Caco-2 (cell line): ENCODE results near the gene VWA8. TPM values are rescaled to one million over a fixed set of nuclear protein-coding genes. Genes with fewer than 3 reads are reported as not detected.
"Not testable (repeated sequence)": the region's sequence is repeated elsewhere in the genome, so short reads cannot be mapped to it uniquely, and the experiment has no call there.

Experiments used
- BruUV-seq: library from RNA; stranded (reverse); fragments of 400-500 nt; replicated peaks from 2 replicates; lab custom pipeline; 2021; lab: Mats Ljungman, UMichigan
- CTCF ChIA-PET: fragments of 300-600 bp; sonication (Branson Sonifier 250); formaldehyde crosslinking; loops from one replicate; lab custom pipeline; 2022; ENCODE audit warnings: antibody characterized with exemption; lab: Charles Lee
- POLR2A ChIA-PET: fragments of 300-600 bp; sonication (Branson Sonifier 250); formaldehyde crosslinking; loops from one replicate; lab custom pipeline; 2022; ENCODE audit warnings: antibody characterized with exemption; lab: Charles Lee
- DNase-seq, 2 experiments: peaks; one replicate each; pipeline versions ENCODE4 v3.0.0 to v3.0.0-alpha.2; 2020 to 2022
- H3K27me3 ChIP-seq: replicated peaks from 2 replicates; pipeline ENCODE4 v1.6.0; 2011; ENCODE audit warnings: low read length; ENCODE audit not compliant: control insufficient read depth, insufficient read depth
- H3K36me3 ChIP-seq: 2 replicates; pipeline ENCODE4 v1.5.1; 2011; ENCODE audit warnings: low read length; ENCODE audit not compliant: control insufficient read depth, insufficient read depth
- H3K4me1 ChIP-seq: fragments of 250-450 bp; sonication (Bioruptor Pico); 2 replicates; pipeline ENCODE4 v1.5.1; 2020; ENCODE audit warnings: mild to moderate bottlenecking
- H3K4me3 ChIP-seq: 2 replicates; pipeline ENCODE4 v1.5.1; 2011; ENCODE audit warnings: low read depth, mild to moderate bottlenecking, control low read depth, low read length
- H3K9me3 ChIP-seq: fragments of 250-450 bp; sonication (Bioruptor Pico); 2 replicates; pipeline ENCODE4 v1.5.1; 2020; ENCODE audit warnings: mild to moderate bottlenecking, moderate library complexity
- H3K27ac Mint-ChIP-seq: one replicate; pipeline ENCODE4 v1.8.0; 2022; ENCODE audit warnings: mixed read lengths; ENCODE audit not compliant: unreplicated experiment
- H3K27me3 Mint-ChIP-seq: one replicate; pipeline ENCODE4 v1.8.0; 2022; ENCODE audit warnings: mixed read lengths; ENCODE audit not compliant: insufficient read depth, unreplicated experiment
- H3K36me3 Mint-ChIP-seq: one replicate; pipeline ENCODE4 v1.8.0; 2022; ENCODE audit warnings: mild to moderate bottlenecking, mixed read lengths; ENCODE audit not compliant: insufficient read depth, unreplicated experiment
- H3K4me1 Mint-ChIP-seq: one replicate; pipeline ENCODE4 v1.8.0; 2022; ENCODE audit warnings: low read depth, mixed read lengths; ENCODE audit not compliant: unreplicated experiment
- H3K4me3 Mint-ChIP-seq: one replicate; pipeline ENCODE4 v1.8.0; 2022; ENCODE audit warnings: mild to moderate bottlenecking, moderate library complexity, mixed read lengths; ENCODE audit not compliant: unreplicated experiment
- H3K9me3 Mint-ChIP-seq: one replicate; pipeline ENCODE4 v1.8.0; 2022; ENCODE audit warnings: mixed read lengths; ENCODE audit not compliant: unreplicated experiment
- intact Hi-C: fragments of 100-400 bp; cut with micrococcal nuclease; formaldehyde crosslinking; loops from one replicate; pipeline ENCODE4 v1.10.0; 2022; ENCODE audit not compliant: unreplicated experiment
- total RNA-seq: library from RNA; stranded (reverse); gene quantifications from 2 replicates; pipeline ENCODE4 v1.2.3, GENCODE V29; 2022
- TF ChIP-seq, protein P1 (sequence below), 2 experiments: fragments of 200-600 bp in 1 of 2; IDR thresholded peaks; 1 replicate in 1 of 2; 2 replicates in 1 of 2; pipeline versions ENCODE4 v1.5.1 to v1.8.0; 2011 to 2022; ENCODE audit warnings: antibody characterized with exemption in 1 of 2, control low read depth in 1 of 2, inconsistent platforms in 1 of 2, low read depth in 1 of 2, low read length in 1 of 2, mild to moderate bottlenecking in 1 of 2, moderate library complexity in 1 of 2; ENCODE audit not compliant: insufficient read depth in 1 of 2, severe bottlenecking in 1 of 2, unreplicated experiment in 1 of 2

Gene VWA8
- total RNA-seq, 1 experiment from 2014 or later, result 20.7 TPM

DNA sequence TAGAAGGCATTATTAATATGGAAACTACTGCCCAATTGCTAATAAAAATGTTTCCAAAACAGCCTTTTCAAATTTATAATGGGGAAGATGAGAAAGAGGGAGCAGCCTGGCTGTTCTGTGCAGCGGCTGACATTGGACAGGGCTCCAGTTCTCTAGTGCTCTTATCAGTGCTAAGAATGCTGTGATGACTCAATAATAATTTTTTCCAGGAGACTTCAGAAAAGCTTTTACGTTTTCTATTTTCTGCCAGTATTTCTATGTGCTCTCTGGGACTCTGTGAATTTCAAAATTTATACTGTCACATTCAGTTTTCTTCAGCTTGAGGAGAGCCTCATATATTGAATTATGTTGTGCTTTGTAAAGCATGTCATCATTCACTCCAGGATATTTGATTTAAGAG lies 209.6 kb downstream of the VWA8 start:
- peaks cover 19% of the 10 kb centered on the region for H3K9me3 Mint-ChIP-seq
- no peaks in the 10 kb centered on the region for H3K27me3 Mint-ChIP-seq
- Histone ChIP-seq H3K4me1 (no peaks in the 10 kb centered on the region), H3K36me3 (no peaks in the 10 kb centered on the region), H3K9me3 (peaks cover 8% of the 10 kb centered on the region), H3K27me3 (no peaks in the 10 kb centered on the region), H3K4me3 (no peak overlapping the region)
- no peak overlapping the region for H3K4me3 Mint-ChIP-seq
- ChIA-PET POLR2A (no interaction called here), CTCF (no interaction called here)
- no peak overlapping the region for H3K27ac Mint-ChIP-seq
- BruUV-seq, result no TSS peak
- H3K36me3 Mint-ChIP-seq, result peaks cover 17% of the 10 kb centered on the region
- TF ChIP-seq, protein P1, sequence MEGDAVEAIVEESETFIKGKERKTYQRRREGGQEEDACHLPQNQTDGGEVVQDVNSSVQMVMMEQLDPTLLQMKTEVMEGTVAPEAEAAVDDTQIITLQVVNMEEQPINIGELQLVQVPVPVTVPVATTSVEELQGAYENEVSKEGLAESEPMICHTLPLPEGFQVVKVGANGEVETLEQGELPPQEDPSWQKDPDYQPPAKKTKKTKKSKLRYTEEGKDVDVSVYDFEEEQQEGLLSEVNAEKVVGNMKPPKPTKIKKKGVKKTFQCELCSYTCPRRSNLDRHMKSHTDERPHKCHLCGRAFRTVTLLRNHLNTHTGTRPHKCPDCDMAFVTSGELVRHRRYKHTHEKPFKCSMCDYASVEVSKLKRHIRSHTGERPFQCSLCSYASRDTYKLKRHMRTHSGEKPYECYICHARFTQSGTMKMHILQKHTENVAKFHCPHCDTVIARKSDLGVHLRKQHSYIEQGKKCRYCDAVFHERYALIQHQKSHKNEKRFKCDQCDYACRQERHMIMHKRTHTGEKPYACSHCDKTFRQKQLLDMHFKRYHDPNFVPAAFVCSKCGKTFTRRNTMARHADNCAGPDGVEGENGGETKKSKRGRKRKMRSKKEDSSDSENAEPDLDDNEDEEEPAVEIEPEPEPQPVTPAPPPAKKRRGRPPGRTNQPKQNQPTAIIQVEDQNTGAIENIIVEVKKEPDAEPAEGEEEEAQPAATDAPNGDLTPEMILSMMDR (IDR thresholded peaks at IDR 0.05; ENCODE audit: insufficient read depth in 1 of 2, low read depth in 1 of 2, low read length in 1 of 2, severe bottlenecking in 1 of 2, unreplicated experiment in 1 of 2), result no peak
- intact Hi-C loops, result no loop called here
- no peaks in the 10 kb centered on the region for H3K4me1 Mint-ChIP-seq
- DNase-seq, result no peak

DNA sequence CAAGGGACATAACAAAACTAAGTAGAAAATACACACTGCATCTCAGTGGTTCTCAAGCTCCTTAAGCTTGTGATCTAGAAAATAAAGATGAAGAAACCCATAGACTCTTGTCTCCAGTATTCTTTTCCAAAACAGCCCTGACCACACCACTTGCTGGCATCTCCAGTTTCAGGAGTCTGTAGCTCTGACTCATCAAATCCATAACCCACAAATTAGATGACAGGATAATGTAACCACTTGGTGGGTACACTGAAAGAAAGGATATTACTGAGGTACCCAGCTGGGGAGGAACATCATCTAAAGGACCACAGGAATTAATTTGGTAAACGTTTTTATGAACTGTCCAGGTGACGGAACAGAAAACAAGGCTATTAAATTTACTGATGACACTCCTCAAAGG lies 214.7 kb downstream of the VWA8 start:
- CTCF ChIA-PET, result no interaction called here
- Histone ChIP-seq H3K27me3 (no peaks in the 10 kb centered on the region), H3K36me3 (peaks cover 2% of the 10 kb centered on the region; the same call in 1 of the 2 replicates), H3K4me1 (no peaks in the 10 kb centered on the region), H3K9me3 (peaks cover 8% of the 10 kb centered on the region), H3K4me3 (no peak overlapping the region)
- no TSS peak for BruUV-seq
- Mint-ChIP-seq H3K36me3 (peaks cover 18% of the 10 kb centered on the region), H3K4me3 (no peak overlapping the region), H3K4me1 (no peaks in the 10 kb centered on the region), H3K27ac (no peak overlapping the region), H3K9me3 (peaks cover 9% of the 10 kb centered on the region), H3K27me3 (no peaks in the 10 kb centered on the region)
- intact Hi-C loops, result no loop called here
- DNase-seq, result no peak
- POLR2A ChIA-PET, result no interaction called here
- TF ChIP-seq, protein P1 (IDR thresholded peaks at IDR 0.05; ENCODE audit: insufficient read depth in 1 of 2, low read depth in 1 of 2, low read length in 1 of 2, severe bottlenecking in 1 of 2, unreplicated experiment in 1 of 2), result no peak

DNA sequence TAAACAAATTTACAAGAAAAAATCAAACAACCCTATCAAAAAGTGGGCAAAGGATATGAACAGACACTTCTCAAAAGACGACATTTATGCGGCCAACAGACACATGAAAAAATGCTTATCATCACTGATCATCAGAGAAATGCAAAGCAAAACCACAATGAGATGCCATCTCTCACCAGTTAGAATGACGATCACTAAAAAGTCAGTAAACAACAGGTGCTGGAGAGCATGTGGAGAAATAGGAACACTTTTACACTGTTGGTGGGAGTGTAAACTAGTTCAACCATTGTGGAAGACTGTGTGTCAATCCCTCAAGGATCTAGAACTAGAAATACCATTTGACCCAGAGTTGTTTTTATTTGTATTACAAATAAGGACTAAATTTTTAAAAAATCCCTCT lies 215.4 kb downstream of the VWA8 start:
- intact Hi-C loops, H3K27ac Mint-ChIP-seq, H3K9me3 ChIP-seq, H3K27me3 ChIP-seq, POLR2A ChIA-PET, H3K9me3 Mint-ChIP-seq, H3K4me1 ChIP-seq, H3K27me3 Mint-ChIP-seq, H3K4me3 ChIP-seq, H3K36me3 ChIP-seq, BruUV-seq, CTCF ChIA-PET, DNase-seq, H3K4me3 Mint-ChIP-seq, H3K4me1 Mint-ChIP-seq: not testable (repeated sequence)
- H3K36me3 Mint-ChIP-seq, result peaks cover 18% of the 10 kb centered on the region
